ENCODE results near the gene RPS21.
"Not testable (repeated sequence)": the region's sequence is repeated elsewhere in the genome, so short reads cannot be mapped to it uniquely, and the experiment has no call there.

Gene RPS21

GRCh38 chr20:62413025-62413570 is 26.2 kb downstream of the RPS21 start:
- DNase-seq = no peak

- peak; percentile 98 for DNase-seq
These were observed 27.1 kb downstream of the RPS21 start for GRCh38 chr20:62413896-62414481.

GRCh38 chr20:62415354-62416111 is 28.6 kb downstream of the RPS21 start:
- DNase-seq = no peak

- DNase-seq = no peak
These were observed 30.0 kb downstream of the RPS21 start for GRCh38 chr20:62416651-62417637.

- no peak for DNase-seq
These were observed 31.2 kb downstream of the RPS21 start for GRCh38 chr20:62417981-62418708.

GRCh38 chr20:62418709-62419487 is 32.0 kb downstream of the RPS21 start:
- DNase-seq = no peak

- no peak for DNase-seq
These were observed 32.9 kb downstream of the RPS21 start for GRCh38 chr20:62419759-62420158.

GRCh38 chr20:62420846-62421715 is 34.2 kb downstream of the RPS21 start:
- DNase-seq = no peak

GRCh38 chr20:62421716-62421990 is 34.8 kb downstream of the RPS21 start:
- DNase-seq = no peak

- no peak for DNase-seq
These were observed 35.9 kb downstream of the RPS21 start for GRCh38 chr20:62422636-62423325.

GRCh38 chr20:62423326-62423706 is 36.4 kb downstream of the RPS21 start:
- DNase-seq = no peak

GRCh38 chr20:62424249-62425107 is 37.6 kb downstream of the RPS21 start:
- no peak for DNase-seq

GRCh38 chr20:62425281-62426058 is 38.6 kb downstream of the RPS21 start:
- no peak for DNase-seq

GRCh38 chr20:62426059-62426348 is 39.1 kb downstream of the RPS21 start:
- DNase-seq = not testable (repeated sequence)

- DNase-seq = no peak
These were observed 39.8 kb downstream of the RPS21 start for GRCh38 chr20:62426699-62427131.

- no peak for DNase-seq
These were observed 40.5 kb downstream of the RPS21 start, which contains the start of gene RBBP8NL for GRCh38 chr20:62427172-62428001. TSS of gene RBBP8NL (minus strand) at chr20:62427539. CDS start at chr20:62419647, 7,892 bp downstream.

- no peak for DNase-seq
These were observed 41.1 kb downstream of the RPS21 start for GRCh38 chr20:62428002-62428372.

Data from 8988T (cell line).